Islet of Langerhans (tissue), 1 donor: Measurements from ENCODE around the gene IER2.
"Not testable (repeated sequence)": the region's sequence is repeated elsewhere in the genome, so short reads cannot be mapped to it uniquely, and the experiment has no call there.

Source experiments
- FAIRE-seq: peaks from one replicate; lab custom pipeline; 2011; peaks lifted over from hg19 to GRCh38; lab: Jason Lieb, UNC

The IER2 gene

GRCh38 chr19:13164343-13165161 lies 14.3 kb downstream of the IER2 start:
- no peak for FAIRE-seq

GRCh38 chr19:13165162-13165997 lies 15.2 kb downstream of the IER2 start:
- FAIRE-seq: no peak

GRCh38 chr19:13166151-13166550 lies 15.9 kb downstream of the IER2 start:
- not testable (repeated sequence) for FAIRE-seq

- no peak for FAIRE-seq
Observed at GRCh38 chr19:13169769-13170168, 19.6 kb downstream of the IER2 start.

- no peak for FAIRE-seq
Observed at GRCh38 chr19:13171146-13171545, 20.9 kb downstream of the IER2 start.

GRCh38 chr19:13172346-13173138 lies 22.3 kb downstream of the IER2 start:
- FAIRE-seq: no peak

GRCh38 chr19:13173139-13173737 lies 23.0 kb downstream of the IER2 start:
- no peak for FAIRE-seq

GRCh38 chr19:13176345-13176744 lies 26.1 kb downstream of the IER2 start:
- no peak for FAIRE-seq

GRCh38 chr19:13177584-13177983 lies 27.4 kb downstream of the IER2 start:
- not testable (repeated sequence) for FAIRE-seq

- not testable (repeated sequence) for FAIRE-seq
Observed at GRCh38 chr19:13178291-13178690, 28.1 kb downstream of the IER2 start.

GRCh38 chr19:13181747-13182388 lies 31.7 kb downstream of the IER2 start:
- no peak for FAIRE-seq

GRCh38 chr19:13184926-13185325 lies 34.7 kb downstream of the IER2 start:
- not testable (repeated sequence) for FAIRE-seq

GRCh38 chr19:13185763-13186657 lies 35.8 kb downstream of the IER2 start:
- not testable (repeated sequence) for FAIRE-seq

GRCh38 chr19:13186688-13187087 lies 36.5 kb downstream of the IER2 start:
- not testable (repeated sequence) for FAIRE-seq

- no peak for FAIRE-seq
Observed at GRCh38 chr19:13187419-13187818, 37.2 kb downstream of the IER2 start.

GRCh38 chr19:13189600-13189999 lies 39.4 kb downstream of the IER2 start:
- FAIRE-seq: no peak

GRCh38 chr19:13190781-13191540 lies 40.8 kb downstream of the IER2 start:
- no peak for FAIRE-seq

GRCh38 chr19:13195678-13196077 lies 45.5 kb downstream of the IER2 start:
- FAIRE-seq: no peak

GRCh38 chr19:13198634-13199033 lies 48.4 kb downstream of the IER2 start:
- FAIRE-seq: no peak

- not testable (repeated sequence) for FAIRE-seq
Observed at GRCh38 chr19:13202112-13202511, 51.9 kb downstream of the IER2 start.
